Activated CD4-positive, alpha-beta memory T cell treated with anti-CD3 and anti-CD28 coated beads for 36 hours (primary cell): ENCODE measurements around the gene SH2D4B. TPM values are rescaled to one million over a fixed set of nuclear protein-coding genes. Genes with fewer than 3 reads are reported as not detected.

Experiments used
- CTCF ChIA-PET: fragments of 350-600 bp; sonication (Branson Sonifier 250); formaldehyde crosslinking; loops from one replicate; lab custom pipeline; 2021; ENCODE audit warnings: antibody characterized with exemption, inconsistent platforms; lab: Charles Lee
- POLR2A ChIA-PET: fragments of 350-600 bp; sonication (Branson Sonifier 250); formaldehyde crosslinking; loops from one replicate; lab custom pipeline; 2021; ENCODE audit warnings: antibody characterized with exemption; lab: Charles Lee
- DNase-seq: peaks from one replicate; pipeline ENCODE4 v3.0.0-alpha.2; 2020
- H3K27ac Mint-ChIP-seq: one replicate; pipeline ENCODE4 v1.8.0; 2021; ENCODE audit warnings: mixed read lengths
- H3K27me3 Mint-ChIP-seq: one replicate; pipeline ENCODE4 v1.8.0; 2021; ENCODE audit warnings: mixed read lengths
- H3K36me3 Mint-ChIP-seq: one replicate; pipeline ENCODE4 v1.8.0; 2021; ENCODE audit warnings: mixed read lengths
- H3K4me1 Mint-ChIP-seq: one replicate; pipeline ENCODE4 v1.8.0; 2021; ENCODE audit warnings: low read depth, mixed read lengths
- H3K4me3 Mint-ChIP-seq: one replicate; pipeline ENCODE4 v1.8.0; 2021; ENCODE audit warnings: mild to moderate bottlenecking, mixed read lengths
- H3K9me3 Mint-ChIP-seq: one replicate; pipeline ENCODE4 v1.8.0; 2021; ENCODE audit warnings: mixed read lengths
- intact Hi-C: fragments of 100-400 bp; cut with micrococcal nuclease; formaldehyde crosslinking; loops from one replicate; pipeline ENCODE4 v1.15.1; 2023
- total RNA-seq, 2 experiments: library from RNA; stranded (reverse); gene quantifications; one replicate each; pipeline ENCODE4 v1.2.3, GENCODE V29; 2021

SH2D4B gene
- total RNA-seq, 2 experiments from 2014 or later = 0.12 TPM; not detected in 1

GRCh38 chr10:80517416-80518142, 20.1 kb upstream of the SH2D4B start:
- Mint-ChIP-seq H3K4me1 (peaks cover 18% of the 10 kb centered on the region), H3K36me3 (peaks cover 44% of the 10 kb centered on the region), H3K4me3 (no peak overlapping the region), H3K27me3 (no peaks in the 10 kb centered on the region), H3K27ac (peak overlapping the region; percentile 73), H3K9me3 (no peaks in the 10 kb centered on the region)
- no peak for DNase-seq
- intact Hi-C loops = no loop called here
- ChIA-PET CTCF (no interaction called here), POLR2A (interaction anchor here (0.6 kb wide), 1 partner anchor 167 kb away, joined by 4 read pairs; no protein-coding TSS in a partner anchor)

DNA sequence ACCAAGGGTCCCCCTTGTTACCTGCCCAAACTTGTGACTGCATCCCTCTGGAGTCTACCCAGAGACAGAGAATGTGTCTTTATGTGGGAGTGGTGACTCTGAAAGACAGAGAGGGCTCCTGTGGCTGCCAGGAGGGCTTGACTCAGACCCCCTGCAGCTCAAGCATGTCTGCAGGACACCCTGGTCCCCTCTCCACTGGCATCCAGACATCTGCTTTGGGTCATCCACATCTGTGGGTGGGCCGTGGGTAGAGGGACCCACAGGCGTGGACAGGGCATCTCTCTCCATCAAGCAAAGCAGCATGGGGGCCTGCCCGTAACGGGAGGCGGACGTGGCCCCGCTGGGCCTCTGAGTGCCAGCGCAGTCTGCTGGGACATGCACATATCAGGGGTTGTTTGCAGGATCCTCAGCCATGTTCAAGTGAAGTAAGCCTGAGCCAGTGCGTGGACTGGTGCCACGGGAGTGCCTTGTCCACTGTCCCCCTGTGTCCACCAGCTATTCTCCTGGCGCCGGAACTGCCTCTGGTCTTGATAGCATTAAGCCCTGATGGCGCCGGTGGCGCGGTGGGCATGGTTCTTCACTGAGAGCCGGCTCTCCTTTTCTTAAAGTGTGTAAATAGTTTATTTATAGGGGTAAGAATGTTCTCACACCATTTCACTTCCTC, 19.4 kb upstream of the SH2D4B start:
- Mint-ChIP-seq H3K4me1 (peaks cover 22% of the 10 kb centered on the region), H3K27me3 (no peaks in the 10 kb centered on the region), H3K36me3 (peaks cover 44% of the 10 kb centered on the region), H3K4me3 (no peak overlapping the region), H3K9me3 (no peaks in the 10 kb centered on the region), H3K27ac (peak overlapping the region; percentile 58)
- DNase-seq = no peak
- CTCF ChIA-PET = interaction anchor here (1.3 kb wide), 1 partner anchor 12 kb away, joined by 5 read pairs; no protein-coding TSS in a partner anchor
- intact Hi-C loops = no loop called here
- POLR2A ChIA-PET = interaction anchor here (0.6 kb wide), 1 partner anchor 166 kb away, joined by 4 read pairs; no protein-coding TSS in a partner anchor

DNA sequence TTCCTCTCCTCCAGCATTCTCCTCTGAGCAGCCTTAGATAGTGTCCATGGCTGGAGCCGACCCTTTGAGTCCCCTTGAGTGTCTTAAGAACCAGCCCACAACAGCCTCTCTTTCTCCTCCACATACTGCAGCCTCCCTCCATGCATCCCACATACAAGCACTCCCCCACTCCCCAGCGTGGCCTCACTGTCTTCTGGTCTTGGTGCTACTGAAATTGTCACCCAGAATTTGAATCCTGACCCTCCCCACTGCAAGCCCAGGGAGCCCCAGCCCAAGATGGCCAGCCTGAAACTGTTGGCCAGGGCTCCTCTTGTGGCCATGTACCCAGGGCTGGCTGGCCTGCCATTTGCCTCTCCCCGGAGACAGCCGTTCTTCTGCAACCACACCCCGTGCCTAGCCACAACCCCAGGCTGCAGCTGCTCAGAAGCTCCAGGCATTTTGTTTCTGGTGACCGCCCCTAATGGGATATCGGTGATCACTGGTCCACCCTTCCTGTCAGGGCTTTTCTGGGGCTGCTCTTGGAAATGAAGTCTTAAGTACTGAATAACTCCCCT, 18.8 kb upstream of the SH2D4B start:
- Mint-ChIP-seq H3K4me3 (no peak overlapping the region), H3K4me1 (peaks cover 27% of the 10 kb centered on the region), H3K9me3 (no peaks in the 10 kb centered on the region), H3K27me3 (no peaks in the 10 kb centered on the region), H3K36me3 (peaks cover 40% of the 10 kb centered on the region), H3K27ac (peak overlapping the region; percentile 0)
- no peak for DNase-seq
- ChIA-PET CTCF (interaction anchor here (1.0 to 1.3 kb wide), 2 partner anchors 13 to 74 kb away, joined by 4 to 5 read pairs; no protein-coding TSS in a partner anchor), POLR2A (interaction anchor here (0.6 kb wide), 2 partner anchors 32 to 60 kb away, joined by 3 read pairs; no protein-coding TSS in a partner anchor)
- intact Hi-C loops = no loop called here

- intact Hi-C loops = no loop called here
- Mint-ChIP-seq H3K9me3 (no peaks in the 10 kb centered on the region), H3K27me3 (no peaks in the 10 kb centered on the region), H3K36me3 (peaks cover 31% of the 10 kb centered on the region), H3K27ac (peak overlapping the region; percentile 13), H3K4me3 (no peak overlapping the region), H3K4me1 (peaks cover 34% of the 10 kb centered on the region)
- POLR2A ChIA-PET = no interaction called here
- no peak for DNase-seq
- CTCF ChIA-PET = interaction anchor here (1.0 to 2.4 kb wide), 3 partner anchors 9 to 75 kb away, joined by 4 to 12 read pairs (median 4); no protein-coding TSS in a partner anchor
Observed at GRCh38 chr10:80519936-80520650, 17.6 kb upstream of the SH2D4B start.

DNA sequence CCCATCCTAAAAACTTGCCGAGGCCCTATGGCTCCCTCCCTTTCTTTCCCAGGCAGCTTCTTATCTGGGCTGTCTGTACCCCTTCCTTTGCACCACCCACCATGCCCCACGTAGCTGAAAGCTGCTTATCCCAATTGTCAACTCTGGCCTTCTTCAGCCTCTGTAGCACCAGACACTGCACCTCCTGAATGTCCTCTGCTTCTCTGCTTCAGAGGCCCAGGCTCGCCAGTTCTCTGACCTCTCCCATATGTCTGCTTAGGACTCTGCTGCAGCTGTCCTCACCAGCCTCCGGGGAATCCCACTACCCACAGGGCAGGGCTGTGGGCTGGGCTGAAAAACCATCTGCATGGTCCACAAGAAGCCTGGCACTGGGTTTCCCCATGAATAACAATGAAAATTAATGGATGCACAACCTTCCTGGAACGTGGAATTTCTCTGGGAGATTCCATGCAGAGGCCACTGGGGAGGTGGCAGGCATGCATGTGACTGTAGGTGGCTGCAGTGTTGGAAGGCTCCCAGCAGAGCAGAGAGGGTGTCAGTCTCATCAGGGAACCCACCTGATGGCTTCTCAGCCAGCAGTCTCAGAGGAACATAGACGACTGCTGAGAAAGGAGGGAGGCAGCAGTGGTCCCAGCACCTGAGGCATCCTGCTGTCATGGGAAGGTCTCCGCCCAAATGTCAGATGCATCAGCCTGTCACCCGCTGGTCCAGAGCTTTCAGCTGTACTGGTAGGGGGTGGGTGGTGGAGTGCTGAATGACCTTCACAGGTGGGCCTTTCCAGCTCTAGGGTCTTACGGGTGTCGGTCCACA, 16.8 kb upstream of the SH2D4B start:
- ChIA-PET CTCF (interaction anchor here (0.7 to 2.4 kb wide), 3 partner anchors 10 to 73 kb away, joined by 3 to 12 read pairs (median 4); no protein-coding TSS in a partner anchor), POLR2A (no interaction called here)
- H3K27me3 Mint-ChIP-seq = no peaks in the 10 kb centered on the region
- H3K4me1 Mint-ChIP-seq = peaks cover 40% of the 10 kb centered on the region
- no peak overlapping the region for H3K4me3 Mint-ChIP-seq
- intact Hi-C loops = no loop called here
- DNase-seq = no peak
- peaks cover 32% of the 10 kb centered on the region for H3K36me3 Mint-ChIP-seq
- no peaks in the 10 kb centered on the region for H3K9me3 Mint-ChIP-seq
- H3K27ac Mint-ChIP-seq = peak overlapping the region; percentile 25

DNA sequence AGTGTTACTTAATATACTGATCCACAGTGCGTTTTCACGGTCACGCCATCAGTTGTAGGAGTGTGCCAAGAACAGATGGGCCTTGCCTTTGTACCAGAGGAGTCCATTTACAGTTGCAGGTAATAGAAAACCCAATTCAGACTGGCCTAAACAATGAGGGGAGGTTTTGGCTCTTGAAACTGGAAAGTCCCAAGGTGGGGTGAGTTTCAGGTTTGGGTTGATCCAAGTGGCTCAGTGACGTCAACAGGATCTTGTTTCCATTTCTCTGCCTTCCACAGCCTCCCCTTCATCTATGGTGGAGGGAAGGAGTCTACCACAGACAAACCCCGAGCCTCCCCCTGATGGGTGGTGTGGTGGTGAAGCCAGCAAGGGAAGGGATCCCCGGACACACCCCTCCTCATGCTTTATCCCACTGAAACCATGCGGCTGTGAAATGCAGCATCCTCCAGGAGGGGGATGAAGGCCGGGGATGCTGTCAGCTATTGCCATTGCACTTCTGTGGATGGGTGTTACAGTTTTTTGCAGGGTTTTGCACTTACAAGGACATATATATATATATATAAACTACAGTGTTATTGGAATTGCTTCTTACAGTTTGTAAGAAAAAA, 14.8 kb upstream of the SH2D4B start:
- Mint-ChIP-seq H3K36me3 (peaks cover 24% of the 10 kb centered on the region), H3K9me3 (no peaks in the 10 kb centered on the region), H3K27ac (peak overlapping the region; percentile 74), H3K4me1 (peaks cover 44% of the 10 kb centered on the region), H3K27me3 (no peaks in the 10 kb centered on the region), H3K4me3 (no peak overlapping the region)
- no peak for DNase-seq
- intact Hi-C loops = no loop called here
- ChIA-PET CTCF (interaction anchor here (1.6 kb wide), 1 partner anchor 17 kb away, joined by 4 read pairs; no protein-coding TSS in a partner anchor), POLR2A (no interaction called here)

GRCh38 chr10:80523773-80524172, 13.9 kb upstream of the SH2D4B start:
- Mint-ChIP-seq H3K9me3 (no peaks in the 10 kb centered on the region), H3K27ac (peak overlapping the region; percentile 58)
- CTCF ChIA-PET = interaction anchor here (0.6 to 4.6 kb wide), 3 partner anchors 18 to 79 kb away, joined by 3 to 17 read pairs (median 4); no protein-coding TSS in a partner anchor

GRCh38 chr10:80524190-80524909, 13.4 kb upstream of the SH2D4B start:
- intact Hi-C loops = no loop called here
- CTCF ChIA-PET = interaction anchor here (0.6 to 4.6 kb wide), 3 partner anchors 19 to 91 kb away, joined by 4 to 17 read pairs (median 5); no protein-coding TSS in a partner anchor
- Mint-ChIP-seq H3K27me3 (no peaks in the 10 kb centered on the region), H3K4me3 (no peak overlapping the region), H3K27ac (peak overlapping the region; percentile 58), H3K36me3 (peaks cover 22% of the 10 kb centered on the region), H3K4me1 (peaks cover 57% of the 10 kb centered on the region), H3K9me3 (no peaks in the 10 kb centered on the region)
- POLR2A ChIA-PET = no interaction called here
- DNase-seq = no peak

More at GRCh38 chr10:80523773-80524172, 13.9 kb upstream of the SH2D4B start:
- Mint-ChIP-seq H3K27me3 (no peaks in the 10 kb centered on the region), H3K36me3 (peaks cover 19% of the 10 kb centered on the region), H3K4me3 (no peak overlapping the region), H3K4me1 (peaks cover 52% of the 10 kb centered on the region)
- POLR2A ChIA-PET = no interaction called here
- intact Hi-C loops = no loop called here
- DNase-seq = no peak

- Mint-ChIP-seq H3K27ac (peak overlapping the region; percentile 53), H3K27me3 (no peaks in the 10 kb centered on the region), H3K9me3 (no peaks in the 10 kb centered on the region), H3K4me3 (no peak overlapping the region), H3K36me3 (peaks cover 14% of the 10 kb centered on the region), H3K4me1 (peaks cover 68% of the 10 kb centered on the region)
- CTCF ChIA-PET = interaction anchor here (1.0 to 4.6 kb wide), 2 partner anchors 11 to 82 kb away, joined by 3 to 17 read pairs; no protein-coding TSS in a partner anchor
- POLR2A ChIA-PET = no interaction called here
- peak; percentile 34 for DNase-seq
- intact Hi-C loops = no loop called here
Observed at GRCh38 chr10:80526218-80526617, 11.5 kb upstream of the SH2D4B start.

GRCh38 chr10:80526742-80527141, 11.0 kb upstream of the SH2D4B start:
- Mint-ChIP-seq H3K27ac (peak overlapping the region; percentile 53), H3K27me3 (no peaks in the 10 kb centered on the region), H3K9me3 (no peaks in the 10 kb centered on the region), H3K4me1 (peaks cover 71% of the 10 kb centered on the region), H3K36me3 (peaks cover 14% of the 10 kb centered on the region), H3K4me3 (no peak overlapping the region)
- CTCF ChIA-PET = interaction anchor here (0.7 to 4.6 kb wide), 3 partner anchors 10 to 82 kb away, joined by 3 to 17 read pairs (median 3); no protein-coding TSS in a partner anchor
- POLR2A ChIA-PET = no interaction called here
- intact Hi-C loops = no loop called here
- DNase-seq = peak; percentile 30
